NB4 (cell line): ENCODE results near the gene KRTCAP2.
A peak's percentile ranks its signal among the peaks of the same experiment; 100 is the strongest.
"Not testable (repeated sequence)": the region's sequence is repeated elsewhere in the genome, so short reads cannot be mapped to it uniquely, and the experiment has no call there.

Experiments
- DNase-seq: peaks from one replicate; pipeline ENCODE4 v3.0.0; 2010; ENCODE audit warnings: low read depth
- H3K4me3 ChIP-seq: one replicate; pipeline ENCODE4 v1.5.1; 2011; ENCODE audit warnings: mild to moderate bottlenecking, low read depth, low read length, moderate library complexity
- CTCF ChIP-seq: IDR thresholded peaks from one replicate; pipeline ENCODE4 v1.5.1; 2012; ENCODE audit warnings: low read depth, low read length
- MAX ChIP-seq: IDR thresholded peaks from 2 replicates; pipeline ENCODE4 v1.6.1; 2011; ENCODE audit warnings: low read depth, low read length
- MYC ChIP-seq: IDR thresholded peaks from 2 replicates; pipeline ENCODE4 v1.6.1; 2011; ENCODE audit warnings: low read depth, low read length
- POLR2A ChIP-seq: IDR thresholded peaks from 2 replicates; pipeline ENCODE4 v1.6.1; 2011; ENCODE audit warnings: mild to moderate bottlenecking; ENCODE audit not compliant: insufficient read length; ENCODE audit errors: extremely low read depth

KRTCAP2 gene

GRCh38 chr1:155195201-155196102, 22.3 kb upstream of the KRTCAP2 start:
- no peak for TF ChIP-seq POLR2A
- TF ChIP-seq MAX: no peak
- no peak for TF ChIP-seq CTCF
- no peak for TF ChIP-seq MYC
- no peak overlapping the region for H3K4me3 ChIP-seq
- DNase-seq: no peak

- not testable (repeated sequence) for DNase-seq
- H3K4me3 ChIP-seq: peak overlapping the region; percentile 60
These were observed 20.8 kb upstream of the KRTCAP2 start for GRCh38 chr1:155193991-155194240.

GRCh38 chr1:155193275-155193990, 20.3 kb upstream of the KRTCAP2 start:
- DNase-seq: peak; percentile 91
- H3K4me3 ChIP-seq: peak overlapping the region; percentile 60
- peak; percentile 93 for TF ChIP-seq CTCF
- TF ChIP-seq MAX: no peak
- TF ChIP-seq POLR2A: peak; percentile 47

- H3K4me3 ChIP-seq: peak overlapping the region; percentile 60
- peak; percentile 50 for DNase-seq
- no peak for TF ChIP-seq POLR2A
- no peak; the same call in 1 of the 2 replicates for TF ChIP-seq MYC
- no peak for TF ChIP-seq MAX
- TF ChIP-seq CTCF: no peak
These were observed 19.5 kb upstream of the KRTCAP2 start for GRCh38 chr1:155192346-155193274.

GRCh38 chr1:155191904-155192303, 18.8 kb upstream of the KRTCAP2 start:
- no peak overlapping the region for H3K4me3 ChIP-seq
- no peak for DNase-seq
- TF ChIP-seq MYC (no peak), POLR2A (no peak), MAX (no peak), CTCF (no peak)

- not testable (repeated sequence) for DNase-seq, H3K4me3 ChIP-seq
These were observed 16.8 kb upstream of the KRTCAP2 start for GRCh38 chr1:155189926-155190325.
